Endothelial cell of umbilical vein (primary cell): ENCODE results near the gene GABRB2. TPM values are rescaled to one million over a fixed set of nuclear protein-coding genes. Genes with fewer than 3 reads are reported as not detected.

ENCODE experiments used
- BruUV-seq: library from RNA; stranded (reverse); fragments of 400-500 nt; replicated peaks from 2 replicates; lab custom pipeline; 2021; lab: Mats Ljungman, UMichigan
- CTCF ChIA-PET: fragments of 300-600, 350-600 bp; sonication (Branson Sonifier 250); formaldehyde crosslinking; loops from one replicate; lab custom pipeline; 2021; ENCODE audit warnings: antibody characterized with exemption, inconsistent platforms; lab: Charles Lee
- POLR2A ChIA-PET: fragments of 300-600, 350-600 bp; sonication (Branson Sonifier 250); formaldehyde crosslinking; loops from one replicate; lab custom pipeline; 2021; ENCODE audit warnings: antibody characterized with exemption, inconsistent platforms; lab: Charles Lee
- DNase-seq: peaks from one replicate; pipeline ENCODE4 v3.0.0-alpha.2; 2011; ENCODE audit warnings: low read depth, low spot score
- FAIRE-seq: peaks from 2 replicates; lab custom pipeline; 2011; peaks lifted over from hg19 to GRCh38; lab: Jason Lieb, UNC
- H2AFZ ChIP-seq: 2 replicates; pipeline ENCODE4 v1.6.0; 2012; ENCODE audit warnings: low read depth, low read length, control low read depth, inconsistent platforms
- H3K27ac ChIP-seq: 2 replicates; pipeline ENCODE4 v1.5.1; 2011; ENCODE audit warnings: low read depth, mild to moderate bottlenecking, control low read depth, low read length, moderate library complexity; ENCODE audit not compliant: insufficient read depth
- H3K27me3 ChIP-seq, 2 experiments: 2 replicates each; pipeline versions ENCODE4 v1.6.0 to v1.6.1; 2011; ENCODE audit warnings: low read length in 2 of 2, mixed read lengths in 1 of 2; ENCODE audit not compliant: control insufficient read depth in 2 of 2, insufficient read depth in 2 of 2
- H3K36me3 ChIP-seq, 2 experiments: 2 replicates in 1 of 2; 3 replicates in 1 of 2; pipeline ENCODE4 v1.5.1; 2011; ENCODE audit warnings: low read length in 2 of 2, mild to moderate bottlenecking in 1 of 2, moderate library complexity in 1 of 2; ENCODE audit not compliant: control insufficient read depth in 2 of 2, insufficient read depth in 2 of 2; ENCODE audit errors: extremely low read depth in 1 of 2
- H3K4me1 ChIP-seq: 3 replicates; pipeline ENCODE4 v1.5.1; 2011; ENCODE audit warnings: mild to moderate bottlenecking, low read length; ENCODE audit not compliant: control insufficient read depth, insufficient read depth; ENCODE audit errors: extremely low read depth
- H3K4me2 ChIP-seq: 2 replicates; pipeline ENCODE4 v1.6.1; 2011; ENCODE audit warnings: low read length, control low read depth, mixed read lengths; ENCODE audit not compliant: insufficient read depth
- H3K4me3 ChIP-seq, 3 experiments: fragments of 200-600 bp in 1 of 3; sonication (generic), shearing (Covaris generic) in 1 of 3; replicated peaks in 1 of 3; 2 replicates each; pipeline ENCODE4 v1.5.1; 2011 to 2016; ENCODE audit warnings: control low read depth in 3 of 3, low read length in 3 of 3, mild to moderate bottlenecking in 2 of 3, inconsistent platforms in 1 of 3, low read depth in 1 of 3, moderate library complexity in 1 of 3; ENCODE audit not compliant: insufficient read depth in 1 of 3
- H3K79me2 ChIP-seq: 2 replicates; pipeline ENCODE4 v1.6.0; 2012; ENCODE audit warnings: low read length, inconsistent platforms; ENCODE audit not compliant: control insufficient read depth, insufficient read depth
- H3K9ac ChIP-seq: replicated peaks from 2 replicates; pipeline ENCODE3; 2011; ENCODE audit warnings: low read length, control low read depth; ENCODE audit not compliant: insufficient read depth; ENCODE audit errors: extremely low read depth
- H3K9me1 ChIP-seq: replicated peaks from 3 replicates; pipeline ENCODE4 v1.6.0; 2011; ENCODE audit warnings: mild to moderate bottlenecking, low read length; ENCODE audit not compliant: control insufficient read depth, insufficient read depth; ENCODE audit errors: extremely low read depth
- H3K9me3 ChIP-seq: replicated peaks from 2 replicates; pipeline ENCODE4 v1.5.1; 2012; ENCODE audit warnings: low read length, inconsistent platforms; ENCODE audit not compliant: control insufficient read depth, insufficient read depth
- H4K20me1 ChIP-seq: replicated peaks from 2 replicates; pipeline ENCODE3; 2011; ENCODE audit warnings: mild to moderate bottlenecking, low read length; ENCODE audit not compliant: control insufficient read depth, insufficient read depth; ENCODE audit errors: extremely low read depth
- CTCF ChIP-seq, 2 donors: IDR thresholded peaks; 1 replicate in 1 of 2; 2 replicates in 1 of 2; pipeline ENCODE4 v1.5.1; 2011; ENCODE audit warnings: low read length in 2 of 2, mild to moderate bottlenecking in 2 of 2, moderate library complexity in 2 of 2, control low read depth in 1 of 2, inconsistent platforms in 1 of 2, low read depth in 1 of 2; ENCODE audit not compliant: insufficient read depth in 1 of 2; ENCODE audit errors: extremely low read depth in 1 of 2
- FOS ChIP-seq: IDR thresholded peaks from 2 replicates; pipeline ENCODE4 v1.6.1; 2011; ENCODE audit warnings: mild to moderate bottlenecking, low read length, moderate library complexity, borderline replicate concordance; ENCODE audit not compliant: insufficient read depth
- GATA2 ChIP-seq: IDR thresholded peaks from 2 replicates; pipeline ENCODE4 v1.7.0; 2011; ENCODE audit warnings: low read depth, mild to moderate bottlenecking, moderate library complexity, mixed read lengths, low read length; ENCODE audit not compliant: insufficient read length, insufficient read depth
- JUN ChIP-seq: IDR thresholded peaks from 2 replicates; pipeline ENCODE4 v1.6.1; 2011; ENCODE audit warnings: borderline replicate concordance, low read depth; ENCODE audit not compliant: insufficient read length, insufficient read depth
- MAX ChIP-seq: IDR thresholded peaks from 2 replicates; pipeline ENCODE4 v1.6.1; 2011; ENCODE audit not compliant: insufficient read depth, insufficient read length
- MYC ChIP-seq: IDR thresholded peaks from one replicate; pipeline ENCODE4 v1.6.1; 2011; ENCODE audit warnings: mild to moderate bottlenecking, low read depth, low read length
- POLR2A ChIP-seq: IDR thresholded peaks from 2 replicates; pipeline ENCODE4 v1.6.1; 2012; ENCODE audit warnings: low read depth, mild to moderate bottlenecking, control low read depth, low read length
- POLR2AphosphoS5 ChIP-seq: IDR thresholded peaks from 2 replicates; pipeline ENCODE4 v1.6.1; 2012; ENCODE audit warnings: low read depth, mild to moderate bottlenecking, control low read depth, low read length, moderate library complexity; ENCODE audit not compliant: insufficient read depth
- dilution Hi-C: fragments of 300-500 bp; cut with MboI; formaldehyde crosslinking; loops from one replicate; pipeline ENCODE4 v1.15.0; 2019; ENCODE audit warnings: low sequenced_read_pairs; ENCODE audit not compliant: extremely low pct_ligation_motif_present
- intact Hi-C: fragments of 100-400 bp; cut with micrococcal nuclease; formaldehyde crosslinking; loops from one replicate; pipeline ENCODE4 v1.10.0; 2022
- polyA plus RNA-seq, 4 experiments: library from polyadenylated mRNA; depleted of rRNA in 3 of 4; stranded (reverse) in 3 of 4; unstranded in 1 of 4; fragments of >200 nt; gene quantifications; 2 replicates each; pipeline versions ENCODE4 v1.2.1 to v1.2.3, GENCODE V29; 2011 to 2012; ENCODE audit warnings: missing spikeins in 1 of 4
- total RNA-seq: library from RNA; stranded (reverse); gene quantifications from 2 replicates; pipeline ENCODE4 v1.2.3, GENCODE V29; 2021

Gene GABRB2
- total and polyA plus RNA-seq, 2 donors (not counting 3 experiments of a cell fraction or from before 2014, with no cell fraction given) = not detected

GRCh38 chr5:161431963-161432362 is 114.6 kb downstream of the GABRB2 start:
- no peak for FAIRE-seq
- BruUV-seq = no TSS peak

More at GRCh38 chr5:161431963-161432362, 114.6 kb downstream of the GABRB2 start:
- ChIA-PET POLR2A (no interaction called here), CTCF (no interaction called here)
- Histone ChIP-seq H3K4me2 (no peak overlapping the region), H2AFZ (no peak overlapping the region), H4K20me1 (no peaks in the 10 kb centered on the region), H3K4me3 (no peak overlapping the region), H3K79me2 (no peaks in the 10 kb centered on the region), H3K9me1 (no peaks in the 10 kb centered on the region), H3K36me3 (no peaks in the 10 kb centered on the region), H3K27me3 (no peaks in the 10 kb centered on the region), H3K9ac (no peak overlapping the region), H3K27ac (no peak overlapping the region), H3K4me1 (no peaks in the 10 kb centered on the region), H3K9me3 (peaks cover 2% of the 10 kb centered on the region)
- dilution Hi-C loops (no loop called here), intact Hi-C loops (no loop called here)
- TF ChIP-seq POLR2A (no peak), CTCF (IDR thresholded peaks at IDR 0.05; ENCODE audit: extremely low read depth in 1 of 2, insufficient read depth in 1 of 2, low read depth in 1 of 2, low read length in 2 of 2) (no peak), POLR2AphosphoS5 (no peak), FOS (no peak), GATA2 (no peak), MYC (no peak), JUN (no peak), MAX (no peak)
- no peak for DNase-seq
